Epithelial cell of umbilical artery (primary cell): Measurements from ENCODE around the gene PELI3. TPM values are rescaled to one million over a fixed set of nuclear protein-coding genes. Genes with fewer than 3 reads are reported as not detected.

ENCODE experiments used
- total RNA-seq: library from RNA; depleted of rRNA; stranded (reverse); fragments of >200 nt; gene quantifications from 2 replicates; pipeline ENCODE4 v1.2.3, GENCODE V29; 2014

Gene PELI3
- 2.9 and 3.2 TPM in 2 replicates for total RNA-seq

GRCh38 chr11:66466225-66467033 is at the start of gene PELI3:
PELI3 (plus strand) TSS chr11:66466905; CDS start chr11:66468129, 1,224 bp downstream.

GRCh38 chr11:66420671-66421476 is 45.8 kb upstream of the PELI3 start, which contains the start of gene NPAS4:
NPAS4 (plus strand) TSS chr11:66421035; CDS start chr11:66421180, 145 bp downstream.

GRCh38 chr11:66438504-66439466 is 27.9 kb upstream of the PELI3 start, which contains the start of gene MRPL11:
MRPL11 (minus strand) TSS chr11:66438848; CDS start chr11:66438754, 94 bp downstream.

GRCh38 chr11:66480117-66480938 is 13.6 kb downstream of the PELI3 start, which contains the start of gene DPP3:
DPP3 (plus strand) TSS chr11:66480434; CDS start chr11:66482201, 1,767 bp downstream.

GRCh38 chr11:66510271-66510989 is 43.7 kb downstream of the PELI3 start, which contains the start of gene BBS1:
BBS1 (plus strand) TSS chr11:66510635; CDS start chr11:66510660, 25 bp downstream.

Other genes starting within 250 kb of the PELI3 start
- 15.2 and 19.5 TPM in 2 replicates for gene KLC2, start 209.2 kb upstream of the PELI3 start, total RNA-seq
- 65.0 and 70.5 TPM in 2 replicates for gene RAB1B, start 198.3 kb upstream of the PELI3 start, total RNA-seq
- gene CNIH2, start 188.7 kb upstream of the PELI3 start, total RNA-seq: not detected in 2 replicates
- gene YIF1A, start 177.8 kb upstream of the PELI3 start, total RNA-seq: 193 and 255 TPM in 2 replicates
- not detected in 2 replicates for gene TMEM151A, start 175.0 kb upstream of the PELI3 start, total RNA-seq
- gene CD248, start 149.9 kb upstream of the PELI3 start, total RNA-seq: 0.65 and 1.2 TPM in 2 replicates
- gene RIN1, start 130.5 kb upstream of the PELI3 start, total RNA-seq: 4.9 and 8.1 TPM in 2 replicates
- 75.7 and 89.8 TPM in 2 replicates for gene BRMS1, start 121.8 kb upstream of the PELI3 start, total RNA-seq
- 35.4 and 36.5 TPM in 2 replicates for gene B4GAT1, start 119.3 kb upstream of the PELI3 start, total RNA-seq
- 0.76 and 0.97 TPM in 2 replicates for gene SLC29A2, start 95.1 kb upstream of the PELI3 start, total RNA-seq
- gene NPAS4, start 45.9 kb upstream of the PELI3 start, total RNA-seq: not detected in 2 replicates
- 55.9 and 81.8 TPM in 2 replicates for gene MRPL11, start 28.1 kb upstream of the PELI3 start, total RNA-seq
- gene DPP3, start 13.5 kb downstream of the PELI3 start, total RNA-seq: 50.8 and 58.8 TPM in 2 replicates
- gene BBS1, start 43.7 kb downstream of the PELI3 start, total RNA-seq: 17.9 and 23.4 TPM in 2 replicates
- 16.7 and 18.8 TPM in 2 replicates for gene ZDHHC24, start 79.1 kb downstream of the PELI3 start, total RNA-seq
- gene ACTN3, start 80.0 kb downstream of the PELI3 start, total RNA-seq: under 0.01 and 0.30 TPM in 2 replicates
- gene CTSF, start 101.7 kb downstream of the PELI3 start, total RNA-seq: 13.3 and 17.2 TPM in 2 replicates
- under 0.01 and 0.15 TPM in 2 replicates for gene CCDC87, start 126.2 kb downstream of the PELI3 start, total RNA-seq
- 46.4 and 49.2 TPM in 2 replicates for gene CCS, start 126.3 kb downstream of the PELI3 start, total RNA-seq
- gene RBM14, start 149.7 kb downstream of the PELI3 start, total RNA-seq: 16.6 and 41.8 TPM in 2 replicates
- 118 and 149 TPM in 2 replicates for gene RBM4, start 171.8 kb downstream of the PELI3 start, total RNA-seq
- 15.3 and 22.9 TPM in 2 replicates for gene RBM4B, start 211.0 kb downstream of the PELI3 start, total RNA-seq